ENCODE measurements around the gene KDM2A.
A peak's percentile ranks its signal among the peaks of the same experiment; 100 is the strongest.

KDM2A gene

DNA sequence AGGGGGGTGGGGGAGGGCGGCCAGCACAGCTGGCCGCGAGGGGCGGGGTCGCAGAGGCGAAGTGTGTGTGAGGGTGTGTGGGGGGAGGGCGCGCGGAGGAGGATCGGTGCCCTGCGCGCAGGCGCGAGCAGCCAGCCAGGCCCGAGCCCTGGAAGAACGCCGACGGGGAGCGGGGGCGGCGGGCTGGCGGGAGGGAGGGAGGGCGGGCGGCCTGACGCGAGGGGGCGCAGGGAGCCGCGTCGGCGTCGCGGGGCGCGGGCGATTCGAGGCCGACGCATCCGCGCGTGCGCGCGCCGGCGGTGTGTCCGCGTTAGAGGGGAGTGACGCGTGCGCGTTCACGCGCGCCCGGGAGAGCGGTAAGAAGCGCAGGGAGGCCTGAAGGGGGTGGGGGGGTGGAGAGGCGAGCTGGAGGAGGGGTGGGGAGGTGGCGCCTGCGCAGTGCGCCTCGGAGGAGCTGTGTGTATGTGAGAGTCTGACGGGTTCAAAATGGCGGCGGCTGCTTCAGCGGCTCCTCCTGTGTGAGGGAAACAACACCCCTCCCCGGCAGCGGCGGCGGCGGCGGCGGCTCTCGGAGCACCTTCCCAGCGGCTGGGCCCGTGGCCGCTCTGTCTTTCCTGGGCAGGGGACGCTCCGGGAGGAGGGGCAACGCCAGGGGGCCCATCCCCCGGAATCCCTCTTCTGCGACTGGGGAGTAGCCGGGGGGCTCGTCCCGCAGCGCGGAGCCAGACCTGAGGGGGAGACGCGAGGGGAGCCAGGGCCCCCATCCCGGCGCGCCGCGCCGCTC lies at the start of gene KDM2A:
KDM2A (plus strand) TSS at position 463 of the 784 bp plus-strand sequence. CDS start 2,054 bp downstream, outside the sequence.
- peak; percentile 96 for DNase-seq

DNA sequence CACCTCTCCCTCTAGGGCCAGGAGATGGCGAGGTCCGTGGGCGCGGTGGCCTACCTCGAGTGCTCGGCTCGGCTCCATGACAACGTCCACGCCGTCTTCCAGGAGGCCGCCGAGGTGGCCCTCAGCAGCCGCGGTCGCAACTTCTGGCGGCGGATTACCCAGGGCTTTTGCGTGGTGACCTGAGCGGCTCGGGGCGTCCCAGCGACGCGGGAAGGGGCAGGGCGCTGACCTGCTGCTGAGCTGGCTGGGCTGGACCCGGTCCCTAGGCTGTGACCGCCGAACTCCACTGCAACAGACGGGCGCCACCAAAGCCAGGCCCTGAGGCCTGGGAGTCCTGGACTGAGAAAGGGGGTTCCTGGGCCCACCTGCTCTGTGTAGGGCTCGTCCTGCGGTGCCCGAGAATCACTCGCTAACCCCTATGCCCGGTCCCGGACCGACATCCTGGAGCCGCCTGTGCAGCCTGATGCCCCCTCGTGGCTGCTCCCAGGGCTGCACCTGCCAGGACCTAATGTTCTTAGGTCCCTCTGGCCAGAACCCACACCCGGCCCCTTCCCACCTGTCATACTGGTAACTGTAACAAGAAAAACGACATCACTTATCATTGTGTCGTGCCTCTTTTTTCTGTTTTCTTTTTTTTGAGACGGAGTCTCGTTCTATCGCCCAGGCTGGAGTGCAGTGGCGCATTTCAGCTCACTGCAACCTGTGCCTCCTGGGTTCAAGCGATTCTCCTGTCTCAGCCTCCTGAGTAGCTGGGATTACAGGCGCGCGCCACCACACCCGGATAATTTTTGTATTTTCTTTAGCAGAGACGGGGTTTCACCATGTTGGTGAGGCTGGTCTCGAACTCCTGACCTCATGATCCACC lies 47.4 kb upstream of the KDM2A start:
- peak; percentile 5 for DNase-seq

DNA sequence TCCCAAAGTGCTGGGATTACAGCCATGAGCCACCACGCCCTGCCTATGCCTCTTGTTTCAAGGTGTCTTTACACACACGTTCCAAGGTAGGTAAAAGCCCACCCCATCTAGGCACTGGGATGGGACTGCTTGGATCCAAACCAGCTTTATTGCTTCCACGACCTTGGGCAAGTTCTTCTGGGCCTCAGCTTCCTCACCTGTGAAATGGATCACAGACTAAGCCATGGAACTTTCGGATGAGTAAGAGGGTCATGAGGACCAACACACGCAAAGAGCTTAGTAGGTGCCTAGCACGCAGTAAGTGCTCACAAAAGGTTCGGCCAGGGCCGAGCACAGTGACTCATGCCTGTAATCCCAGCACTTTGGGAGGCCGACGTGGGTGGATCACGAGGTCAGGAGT lies 46.8 kb upstream of the KDM2A start:
- DNase-seq = no peak

DNA sequence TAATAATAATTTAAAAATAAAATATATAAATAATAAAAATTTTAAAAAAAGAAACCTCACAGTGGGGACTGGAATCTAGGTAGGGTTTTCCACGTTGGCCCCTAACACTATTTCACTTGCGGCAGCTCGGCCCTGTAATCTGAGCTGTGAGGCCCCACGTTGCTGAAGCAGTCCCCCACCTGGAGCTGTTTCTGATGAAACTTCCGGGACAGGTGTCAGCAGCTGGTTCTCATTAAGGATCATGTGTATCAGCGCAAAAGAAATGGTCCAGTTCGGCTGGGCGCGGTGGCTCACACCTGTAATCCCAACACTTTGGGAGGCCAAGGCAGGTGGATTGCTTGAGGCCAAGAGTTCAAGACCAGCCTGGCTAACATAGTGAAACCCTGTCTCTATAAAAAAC lies 45.2 kb upstream of the KDM2A start:
- no peak for DNase-seq

GRCh38 chr11:67076202-67076601 lies 42.9 kb upstream of the KDM2A start:
- no peak for DNase-seq

DNA sequence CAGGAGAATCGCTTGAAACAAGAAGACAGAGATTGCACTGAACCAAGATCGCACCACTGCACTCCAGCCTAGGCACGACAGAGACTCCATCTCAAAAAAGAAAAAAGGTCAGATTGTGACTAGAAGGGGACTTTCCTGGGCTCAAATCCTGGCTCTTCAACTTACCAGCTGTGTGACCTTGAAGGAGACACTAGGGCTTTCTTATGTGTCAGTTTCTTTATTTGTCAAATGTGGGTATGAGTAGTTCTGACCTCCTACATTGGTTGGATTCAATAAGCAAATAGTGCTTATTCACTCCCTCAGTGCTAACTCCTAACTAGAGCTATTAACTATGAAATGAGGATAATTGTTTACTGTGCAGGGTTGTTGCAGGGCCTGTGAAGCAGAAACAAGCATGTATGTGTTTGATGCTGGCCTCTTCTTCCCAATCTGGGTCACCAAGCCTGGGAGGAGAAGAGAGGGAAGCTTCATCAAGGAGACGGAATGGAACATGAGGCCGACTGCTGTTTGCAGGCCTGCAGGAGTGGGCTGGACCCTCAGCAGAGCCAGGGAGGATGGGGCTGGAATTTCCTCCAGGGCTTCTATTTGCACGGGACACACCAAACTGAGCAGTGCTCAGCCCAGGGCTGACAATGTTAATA lies 39.9 kb upstream of the KDM2A start:
- no peak for DNase-seq

DNA sequence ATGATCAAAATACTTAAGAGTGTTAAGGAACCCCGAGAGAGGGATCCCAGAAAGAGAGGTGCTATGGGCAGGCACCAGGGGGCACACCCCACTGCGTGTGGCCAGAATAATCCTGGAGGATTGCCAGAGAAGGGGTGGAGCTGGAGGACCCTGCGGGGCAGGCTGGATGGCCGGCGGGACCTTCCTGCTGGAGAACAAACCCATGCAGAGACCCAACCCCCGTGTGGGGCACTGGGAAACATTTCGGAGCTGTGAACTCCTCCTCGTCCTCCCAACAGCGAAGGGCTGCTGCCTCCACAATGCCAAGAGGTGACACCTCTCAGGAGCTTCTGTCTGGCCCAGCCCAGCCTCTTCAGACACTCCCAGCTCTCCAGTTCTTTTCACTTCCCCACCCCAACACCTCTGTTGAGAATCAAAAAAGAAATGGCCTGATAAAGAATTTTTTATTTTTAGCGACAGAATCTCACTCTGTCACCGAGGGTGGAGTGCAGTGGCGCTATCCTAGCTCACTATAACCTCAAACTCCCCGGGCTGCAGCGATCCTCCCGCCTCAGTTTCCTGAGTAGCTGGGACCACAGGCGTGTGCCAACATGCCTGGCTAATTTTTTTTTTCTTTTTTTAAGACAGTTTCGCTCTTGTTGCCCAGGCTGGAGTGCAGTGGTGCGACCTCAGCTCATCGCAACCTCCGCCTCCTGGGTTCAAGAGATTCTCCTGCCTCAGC lies 36.8 kb upstream of the KDM2A start:
- DNase-seq = no peak

DNA sequence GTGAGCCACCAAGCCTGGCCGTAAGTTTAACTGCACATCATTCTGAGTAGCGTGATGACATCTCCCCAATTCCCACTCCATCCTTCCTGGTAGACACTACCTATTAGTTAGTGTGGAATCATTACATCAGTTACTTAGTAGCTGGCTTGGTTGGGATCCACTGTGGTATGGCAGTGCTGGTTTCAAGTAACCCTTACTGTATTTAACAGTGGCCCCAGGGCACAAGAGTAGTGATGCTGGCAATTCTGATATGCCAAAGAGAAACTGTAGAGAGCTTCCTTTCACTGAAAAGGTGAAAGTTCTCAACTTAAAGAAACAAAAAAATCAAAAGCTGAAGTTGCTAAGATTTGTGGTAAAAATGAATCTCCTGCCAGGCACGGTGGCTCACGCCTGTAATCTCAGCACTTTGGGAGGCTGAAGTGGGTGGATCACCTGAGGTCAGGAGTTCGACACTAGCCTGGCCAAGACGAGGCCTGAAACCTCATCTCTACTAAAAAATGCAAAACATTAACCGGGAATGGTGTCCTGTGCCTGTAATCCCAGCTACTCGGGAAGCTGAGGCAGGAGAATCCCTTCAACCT lies 35.2 kb upstream of the KDM2A start:
- DNase-seq = no peak

DNA sequence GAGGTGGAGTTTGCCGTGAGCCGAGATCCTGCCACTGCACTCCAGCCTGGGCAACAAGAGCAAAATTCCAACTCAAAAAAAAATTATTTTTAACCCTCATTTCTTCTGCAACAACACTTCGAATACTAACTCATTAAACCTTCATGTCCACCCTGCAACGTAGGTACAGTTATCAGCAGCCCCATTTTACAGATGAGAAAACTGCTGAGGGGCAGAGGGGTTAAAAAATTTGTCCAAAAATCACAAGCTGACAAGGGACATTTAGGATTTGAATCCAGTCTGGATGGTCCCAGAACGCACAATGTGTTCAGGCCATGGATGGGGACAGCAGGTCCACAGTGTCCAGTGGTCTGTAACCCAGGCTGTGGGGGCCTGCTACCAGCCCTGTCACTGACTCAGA lies 33.4 kb upstream of the KDM2A start:
- DNase-seq = no peak

GRCh38 chr11:67090717-67091116 lies 28.3 kb upstream of the KDM2A start:
- DNase-seq = no peak

DNA sequence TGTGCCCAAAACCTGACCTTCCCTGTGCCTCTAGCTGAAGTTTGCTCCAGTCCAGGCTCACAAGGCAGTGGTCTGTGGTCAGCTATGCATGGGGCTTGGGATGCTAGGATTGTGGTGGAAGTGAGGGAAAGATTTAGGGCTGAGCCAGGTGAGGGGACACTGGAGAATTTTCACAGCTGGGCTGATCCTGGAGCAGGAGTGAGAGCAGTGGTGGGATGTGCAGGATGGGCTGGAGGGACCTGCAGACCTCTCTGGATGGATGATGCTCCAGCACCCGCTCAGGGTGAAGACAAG lies 23.9 kb upstream of the KDM2A start:
- no peak for DNase-seq

- no peak for DNase-seq
These were observed 20.1 kb upstream of the KDM2A start for GRCh38 chr11:67098799-67099429.

GRCh38 chr11:67099831-67100324 lies 19.2 kb upstream of the KDM2A start:
- no peak for DNase-seq

DNA sequence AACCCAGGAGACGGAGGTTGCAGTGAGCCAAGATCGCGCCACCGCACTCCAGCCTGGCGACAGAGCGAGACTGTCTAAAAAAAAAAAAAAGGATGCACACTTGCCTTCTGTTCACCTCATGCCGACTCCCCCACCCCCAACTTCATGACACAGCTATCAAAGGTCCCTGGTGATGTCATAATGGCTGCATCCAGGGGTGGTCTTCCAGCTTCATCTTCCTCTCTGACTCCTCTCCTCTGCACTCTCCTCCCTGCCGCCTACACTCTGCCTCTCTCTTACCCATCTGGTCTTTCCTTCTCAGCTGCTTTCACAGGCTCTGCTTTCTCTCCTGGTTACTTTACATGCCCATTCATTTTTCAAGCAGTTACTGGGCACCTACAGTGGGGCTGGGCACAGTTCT lies 16.4 kb upstream of the KDM2A start:
- DNase-seq = no peak

DNA sequence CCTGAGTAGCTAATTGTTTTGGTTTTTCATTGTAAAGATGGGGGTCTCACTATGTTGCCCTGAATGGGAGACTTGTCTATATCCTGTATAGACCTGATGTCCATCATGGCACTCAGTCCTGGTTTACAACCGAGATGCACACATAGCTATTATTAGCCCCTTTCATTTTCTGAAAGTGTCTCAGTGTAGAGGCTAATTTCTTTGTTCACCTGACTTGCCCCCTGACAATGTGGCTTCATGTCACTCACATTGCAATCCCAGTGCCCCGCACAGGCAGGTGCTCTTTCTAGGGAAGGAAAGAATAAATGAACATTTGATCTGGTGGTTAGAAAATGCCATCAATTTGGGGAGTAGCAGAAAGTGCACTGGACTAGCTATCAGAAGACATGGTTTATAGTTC lies 13.1 kb upstream of the KDM2A start:
- DNase-seq = no peak

DNA sequence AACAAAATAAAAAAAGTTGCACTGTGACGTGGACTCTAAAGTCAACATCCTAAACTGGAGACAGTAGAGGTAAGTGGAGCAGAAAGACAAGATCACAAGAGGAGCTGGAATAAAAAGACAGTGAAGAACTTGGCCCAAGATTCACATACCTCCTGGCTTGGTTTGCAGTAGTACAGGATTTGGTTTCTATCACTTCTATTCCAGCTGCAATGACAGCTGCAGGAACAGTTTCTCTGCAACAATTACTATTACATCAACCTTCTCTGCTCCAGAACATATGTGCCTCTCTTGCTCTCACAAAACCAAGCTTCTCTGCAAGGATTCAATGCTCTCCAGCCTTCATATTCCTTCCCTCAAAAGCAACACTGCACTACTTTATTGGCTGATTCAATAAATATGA lies 7.8 kb upstream of the KDM2A start:
- no peak for DNase-seq

GRCh38 chr11:67113231-67113721 lies 5.8 kb upstream of the KDM2A start:
- DNase-seq = no peak

GRCh38 chr11:67114275-67114896 lies 4.7 kb upstream of the KDM2A start:
- DNase-seq = no peak

DNA sequence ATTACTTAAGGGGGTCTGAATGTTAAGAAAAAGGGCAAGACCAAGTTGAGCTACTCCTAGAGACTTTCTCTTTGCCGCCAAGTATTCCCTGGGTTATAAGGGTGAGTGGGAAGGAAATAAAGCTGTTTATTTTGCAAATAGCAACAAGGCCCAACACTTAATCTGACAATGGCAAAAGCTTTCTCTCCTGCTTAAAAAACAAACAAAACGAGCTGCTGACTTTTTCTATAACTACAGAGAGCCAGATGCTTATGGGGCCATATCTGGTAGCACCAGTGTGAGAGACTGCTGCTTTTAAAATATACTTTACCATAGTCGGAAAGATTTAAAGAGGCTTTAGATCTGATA lies 2.3 kb upstream of the KDM2A start:
- DNase-seq = no peak

DNA sequence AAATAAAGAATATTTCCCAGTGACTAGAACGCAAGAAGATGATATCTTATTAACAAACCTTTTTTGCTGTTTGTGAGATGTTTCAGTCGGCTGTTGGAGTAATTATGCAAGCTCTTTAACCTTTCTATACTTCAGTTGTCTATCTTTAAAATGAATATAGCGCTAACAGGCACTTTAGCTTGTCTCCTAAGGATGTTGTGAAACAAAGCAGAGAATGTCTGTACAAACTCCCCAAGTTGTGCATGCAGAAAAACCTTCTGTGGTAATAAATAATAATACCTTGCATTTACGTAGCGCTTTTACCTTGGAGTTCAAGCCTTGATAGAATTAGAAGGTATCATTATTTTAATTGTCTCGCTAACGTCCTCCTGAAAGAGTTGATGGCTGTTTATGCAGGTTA lies 1.9 kb upstream of the KDM2A start:
- DNase-seq = peak; percentile 26

GRCh38 chr11:67117672-67118180 lies 1.3 kb upstream of the KDM2A start:
- DNase-seq = no peak
